Measurements from ENCODE around the gene TBCE. TPM values are rescaled to one million over a fixed set of nuclear protein-coding genes. Genes with fewer than 3 reads are reported as not detected.

The TBCE gene
- 10 to 100 TPM; 11.2 to 18.6 (median 14.6) TPM for total RNA-seq

GRCh38 chr1:235367000-235367908 lies at the start of gene TBCE:
Gene TBCE, plus strand, starts transcription at chr1:235367427. Its CDS starts 12,623 bp downstream, at chr1:235380050.
- whole genome bisulfite sequencing, 2 donors, result 1 to 2% methylated on average over 12 to 21 of the region's 38 CpGs

GRCh38 chr1:235319255-235319654 lies 48.0 kb upstream of the TBCE start:
- intact Hi-C loops (cut with DNase I), result no loop called here
- Histone ChIP-seq H3K36me3 (peaks cover 0 to 28% (median 0%) of the 10 kb centered on the region in 3 donors), H3K4me3 (no peak overlapping the region), H3K9me3 (no peaks in the 10 kb centered on the region), H3K27me3 (no peaks in the 10 kb centered on the region), H3K27ac (no peak overlapping the region), H3K4me1 (peaks cover 0 to 68% (median 11%) of the 10 kb centered on the region in 3 donors)
- TF ChIP-seq POLR2A (IDR thresholded peaks at IDR 0.05) (no peak), CTCF (IDR thresholded peaks at IDR 0.05) (no peak)
- no peak for DNase-seq
- 93 to 100% methylated on average over 2 of the region's 2 CpGs for WGBS, 2 donors

More at GRCh38 chr1:235367000-235367908, at the start of gene TBCE:
- H3K4me1 ChIP-seq, result peaks cover 3 to 17% (median 5%) of the 10 kb centered on the region in 3 donors
- TF ChIP-seq POLR2A (IDR thresholded peaks at IDR 0.05) (peak in 2 of 4 donors; percentile 60 to 69), CTCF (IDR thresholded peaks at IDR 0.05) (peak in 2 of 6 experiments; percentile 8 to 14)
- H3K27me3 ChIP-seq, result no peaks in the 10 kb centered on the region
- peak within 1 kb of the TSS; percentile 61 to 82 (median 76) for H3K4me3 ChIP-seq
- peaks cover 0 to 12% (median 0%) of the 10 kb centered on the region in 3 donors for H3K36me3 ChIP-seq
- H3K27ac ChIP-seq, result peak within 1 kb of the TSS; percentile 90 to 94 (median 91)
- H3K9me3 ChIP-seq, result no peaks in the 10 kb centered on the region
- peak; percentile 66 for DNase-seq
- intact Hi-C loops (cut with DNase I), result no loop called here

GRCh38 chr1:235320521-235321179 lies 46.6 kb upstream of the TBCE start:
- Histone ChIP-seq H3K9me3 (no peaks in the 10 kb centered on the region), H3K36me3 (peaks cover 0 to 28% (median 0%) of the 10 kb centered on the region in 3 donors), H3K27me3 (no peaks in the 10 kb centered on the region), H3K4me1 (peaks cover 0 to 72% (median 23%) of the 10 kb centered on the region in 3 donors), H3K27ac (no peak overlapping the region), H3K4me3 (no peak overlapping the region)
- WGBS, 2 donors, result 72 to 86% methylated on average over 6 of the region's 6 CpGs
- TF ChIP-seq CTCF (IDR thresholded peaks at IDR 0.05) (no peak), POLR2A (IDR thresholded peaks at IDR 0.05) (no peak)
- intact Hi-C loops (cut with DNase I), result loop anchor here (10.0 kb wide), 1 partner anchor 56 kb away; no protein-coding TSS in a partner anchor
- no peak for DNase-seq

GRCh38 chr1:235324296-235324695 lies 42.9 kb upstream of the TBCE start:
- peaks cover 0 to 10% (median 0%) of the 10 kb centered on the region in 3 donors for H3K36me3 ChIP-seq
- H3K4me3 ChIP-seq, result no peak overlapping the region
- H3K27ac ChIP-seq, result no peak overlapping the region
- TF ChIP-seq CTCF (IDR thresholded peaks at IDR 0.05) (no peak), POLR2A (IDR thresholded peaks at IDR 0.05) (no peak)
- no peaks in the 10 kb centered on the region for H3K27me3 ChIP-seq
- intact Hi-C loops (cut with DNase I), result loop anchor here (10.0 kb wide), 1 partner anchor 59 kb away; no protein-coding TSS in a partner anchor
- WGBS, 2 donors, result 87% methylated on average over 5 of the region's 5 CpGs
- no peak for DNase-seq
- no peaks in the 10 kb centered on the region for H3K9me3 ChIP-seq
- H3K4me1 ChIP-seq, result peaks cover 8 to 65% (median 22%) of the 10 kb centered on the region in 3 donors
